Measurements from ENCODE around the gene CRPPA. TPM values are rescaled to one million over a fixed set of nuclear protein-coding genes. Genes with fewer than 3 reads are reported as not detected.

Gene CRPPA
- total and polyA plus RNA-seq, 10 of the 15 experiments (the other 5 are each of a cell fraction or from before 2014, with no cell fraction given): not detected

DNA sequence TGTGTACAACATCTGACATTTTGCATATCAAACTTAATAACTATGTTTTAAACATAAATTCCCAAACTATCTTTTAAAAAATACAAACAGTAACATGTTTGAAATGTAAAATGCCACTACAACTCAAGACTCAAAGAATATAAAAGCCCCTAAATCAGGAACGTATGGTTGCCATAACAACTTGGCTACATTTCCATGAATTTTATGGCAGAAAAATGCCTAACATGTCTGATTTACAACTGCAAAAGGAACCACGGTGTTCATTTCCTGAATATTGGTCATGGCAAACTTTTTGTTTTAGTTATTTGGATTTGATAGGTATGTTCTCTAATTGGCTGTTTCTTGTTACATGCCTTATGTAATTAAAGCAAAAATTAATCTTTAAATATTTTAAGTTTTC, 42.2 kb upstream of the CRPPA start:
- ChIA-PET RAD21 (ENCODE audit: unreplicated experiment) (no interaction called here), POLR2A (no interaction called here), SMC1A (ENCODE audit: uncharacterized antibody, unreplicated experiment) (no interaction called here), CTCF (interaction anchor here (1.0 kb wide), 2 partner anchors 14 to 267 kb away, joined by 3 read pairs; no protein-coding TSS in a partner anchor)
- no peak for ATAC-seq
- intact Hi-C loops (cut with micrococcal nuclease; ENCODE audit: unreplicated experiment) (no loop called here), in situ Hi-C loops (cut with MboI) (no loop called here)
- Histone ChIP-seq H4K20me1 (ENCODE audit: control insufficient read depth, insufficient read depth) (no peaks in the 10 kb centered on the region), H3K27me3 (replicated peaks in 1 of 2; ENCODE audit: control insufficient read depth in 2 of 2, insufficient read depth in 2 of 2, low read length in 1 of 2) (no peaks in the 10 kb centered on the region), H3K79me2 (ENCODE audit: control insufficient read depth, insufficient read depth, low read length) (no peaks in the 10 kb centered on the region), H3K9me3 (replicated peaks; ENCODE audit: control insufficient read depth, insufficient read depth, low read length) (no peaks in the 10 kb centered on the region), H2AFZ (ENCODE audit: control insufficient read depth, low read depth, low read length) (no peak overlapping the region), H3K4me3 (no peak overlapping the region), H3K4me1 (ENCODE audit: control insufficient read depth, insufficient read depth, low read length) (no peaks in the 10 kb centered on the region), H3K27ac (ENCODE audit: control insufficient read depth, insufficient read depth) (no peak overlapping the region), H3K4me2 (ENCODE audit: control insufficient read depth, insufficient read depth) (no peak overlapping the region), H3K36me3 (ENCODE audit: control insufficient read depth in 2 of 2, insufficient read depth in 2 of 2, low read length in 1 of 2) (no peaks in the 10 kb centered on the region), H3K9ac (ENCODE audit: control insufficient read depth, insufficient read depth, low read length) (no peak overlapping the region)
- TF ChIP-seq RUNX3 (IDR thresholded peaks at IDR 0.05; ENCODE audit: low read length): no peak
- TF ChIP-seq YY1 (IDR thresholded peaks at IDR 0.05; ENCODE audit: low read depth, low read length): no peak
- no peak for TF ChIP-seq SMAD5 (IDR thresholded peaks at IDR 0.05; ENCODE audit: low read depth)
- no peak for TF ChIP-seq HDAC6 (IDR thresholded peaks at IDR 0.05; ENCODE audit: unreplicated experiment)
- TF ChIP-seq, protein P1, sequence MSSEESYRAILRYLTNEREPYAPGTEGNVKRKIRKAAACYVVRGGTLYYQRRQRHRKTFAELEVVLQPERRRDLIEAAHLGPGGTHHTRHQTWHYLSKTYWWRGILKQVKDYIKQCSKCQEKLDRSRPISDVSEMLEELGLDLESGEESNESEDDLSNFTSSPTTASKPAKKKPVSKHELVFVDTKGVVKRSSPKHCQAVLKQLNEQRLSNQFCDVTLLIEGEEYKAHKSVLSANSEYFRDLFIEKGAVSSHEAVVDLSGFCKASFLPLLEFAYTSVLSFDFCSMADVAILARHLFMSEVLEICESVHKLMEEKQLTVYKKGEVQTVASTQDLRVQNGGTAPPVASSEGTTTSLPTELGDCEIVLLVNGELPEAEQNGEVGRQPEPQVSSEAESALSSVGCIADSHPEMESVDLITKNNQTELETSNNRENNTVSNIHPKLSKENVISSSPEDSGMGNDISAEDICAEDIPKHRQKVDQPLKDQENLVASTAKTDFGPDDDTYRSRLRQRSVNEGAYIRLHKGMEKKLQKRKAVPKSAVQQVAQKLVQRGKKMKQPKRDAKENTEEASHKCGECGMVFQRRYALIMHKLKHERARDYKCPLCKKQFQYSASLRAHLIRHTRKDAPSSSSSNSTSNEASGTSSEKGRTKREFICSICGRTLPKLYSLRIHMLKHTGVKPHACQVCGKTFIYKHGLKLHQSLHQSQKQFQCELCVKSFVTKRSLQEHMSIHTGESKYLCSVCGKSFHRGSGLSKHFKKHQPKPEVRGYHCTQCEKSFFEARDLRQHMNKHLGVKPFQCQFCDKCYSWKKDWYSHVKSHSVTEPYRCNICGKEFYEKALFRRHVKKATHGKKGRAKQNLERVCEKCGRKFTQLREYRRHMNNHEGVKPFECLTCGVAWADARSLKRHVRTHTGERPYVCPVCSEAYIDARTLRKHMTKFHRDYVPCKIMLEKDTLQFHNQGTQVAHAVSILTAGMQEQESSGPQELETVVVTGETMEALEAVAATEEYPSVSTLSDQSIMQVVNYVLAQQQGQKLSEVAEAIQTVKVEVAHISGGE (CRISPR knock-in tag; IDR thresholded peaks at IDR 0.05): no peak
- TF ChIP-seq HDAC2 (IDR thresholded peaks at IDR 0.05): no peak
- no peak for TF ChIP-seq SMAD1 (IDR thresholded peaks at IDR 0.05; ENCODE audit: low read depth, partially characterized antibody)
- TF ChIP-seq, protein P2, sequence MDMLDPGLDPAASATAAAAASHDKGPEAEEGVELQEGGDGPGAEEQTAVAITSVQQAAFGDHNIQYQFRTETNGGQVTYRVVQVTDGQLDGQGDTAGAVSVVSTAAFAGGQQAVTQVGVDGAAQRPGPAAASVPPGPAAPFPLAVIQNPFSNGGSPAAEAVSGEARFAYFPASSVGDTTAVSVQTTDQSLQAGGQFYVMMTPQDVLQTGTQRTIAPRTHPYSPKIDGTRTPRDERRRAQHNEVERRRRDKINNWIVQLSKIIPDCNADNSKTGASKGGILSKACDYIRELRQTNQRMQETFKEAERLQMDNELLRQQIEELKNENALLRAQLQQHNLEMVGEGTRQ (IDR thresholded peaks at IDR 0.05; ENCODE audit: borderline replicate concordance, low read depth, low read length): no peak
- no peak for TF ChIP-seq RAD51 (IDR thresholded peaks at IDR 0.05)
- no peak for TF ChIP-seq BHLHE40 (IDR thresholded peaks at IDR 0.05; ENCODE audit: borderline replicate concordance in 1 of 2, low read depth in 2 of 2, low read length in 1 of 2)
- TF ChIP-seq, protein P3, sequence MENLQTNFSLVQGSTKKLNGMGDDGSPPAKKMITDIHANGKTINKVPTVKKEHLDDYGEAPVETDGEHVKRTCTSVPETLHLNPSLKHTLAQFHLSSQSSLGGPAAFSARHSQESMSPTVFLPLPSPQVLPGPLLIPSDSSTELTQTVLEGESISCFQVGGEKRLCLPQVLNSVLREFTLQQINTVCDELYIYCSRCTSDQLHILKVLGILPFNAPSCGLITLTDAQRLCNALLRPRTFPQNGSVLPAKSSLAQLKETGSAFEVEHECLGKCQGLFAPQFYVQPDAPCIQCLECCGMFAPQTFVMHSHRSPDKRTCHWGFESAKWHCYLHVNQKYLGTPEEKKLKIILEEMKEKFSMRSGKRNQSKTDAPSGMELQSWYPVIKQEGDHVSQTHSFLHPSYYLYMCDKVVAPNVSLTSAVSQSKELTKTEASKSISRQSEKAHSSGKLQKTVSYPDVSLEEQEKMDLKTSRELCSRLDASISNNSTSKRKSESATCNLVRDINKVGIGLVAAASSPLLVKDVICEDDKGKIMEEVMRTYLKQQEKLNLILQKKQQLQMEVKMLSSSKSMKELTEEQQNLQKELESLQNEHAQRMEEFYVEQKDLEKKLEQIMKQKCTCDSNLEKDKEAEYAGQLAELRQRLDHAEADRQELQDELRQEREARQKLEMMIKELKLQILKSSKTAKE (IDR thresholded peaks at IDR 0.05; ENCODE audit: low read depth, poor library complexity, severe bottlenecking): no peak
- TF ChIP-seq, protein P4, sequence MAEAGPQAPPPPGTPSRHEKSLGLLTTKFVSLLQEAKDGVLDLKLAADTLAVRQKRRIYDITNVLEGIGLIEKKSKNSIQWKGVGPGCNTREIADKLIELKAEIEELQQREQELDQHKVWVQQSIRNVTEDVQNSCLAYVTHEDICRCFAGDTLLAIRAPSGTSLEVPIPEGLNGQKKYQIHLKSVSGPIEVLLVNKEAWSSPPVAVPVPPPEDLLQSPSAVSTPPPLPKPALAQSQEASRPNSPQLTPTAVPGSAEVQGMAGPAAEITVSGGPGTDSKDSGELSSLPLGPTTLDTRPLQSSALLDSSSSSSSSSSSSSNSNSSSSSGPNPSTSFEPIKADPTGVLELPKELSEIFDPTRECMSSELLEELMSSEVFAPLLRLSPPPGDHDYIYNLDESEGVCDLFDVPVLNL (IDR thresholded peaks at IDR 0.05; ENCODE audit: low read depth, low read length): no peak
- no peak for TF ChIP-seq ZNF24 (IDR thresholded peaks at IDR 0.05)
- TF ChIP-seq RFX5 (IDR thresholded peaks at IDR 0.05; ENCODE audit: low read depth, low read length): no peak
- TF ChIP-seq BMI1 (IDR thresholded peaks at IDR 0.05; ENCODE audit: borderline replicate concordance): no peak
- DNase-seq (ENCODE audit: low read depth, low spot score): no peak
- BruUV-seq (replicated peaks): no TSS peak
- WGBS (ENCODE audit: insufficient coverage, insufficient replicate concordance, low lambda C conversion rate, missing lambda C conversion rate): 2% methylated on average over 2 of the region's 2 CpGs
- FAIRE-seq: no peak
